ENCODE results near the gene OR6B2.
"Not testable (repeated sequence)": the region's sequence is repeated elsewhere in the genome, so short reads cannot be mapped to it uniquely, and the experiment has no call there.

The OR6B2 gene

GRCh38 chr2:240053173-240054155 is 23.2 kb upstream of the OR6B2 start, which contains the start of gene OR6B3:
Gene OR6B3, minus strand, starts transcription at chr2:240053521.
- no peak within 1 kb of the TSS for H3K4me3 ChIP-seq
- no peaks in the 10 kb centered on the region for H3K4me1 ChIP-seq
- in situ Hi-C loops (cut with MboI; ENCODE audit: low sequenced_read_pairs), result loop anchor here (25.0 kb wide), 1 partner anchor 384 kb away; the partner anchor contains the start of gene GPC1
- H3K9me3 ChIP-seq, result no peaks in the 10 kb centered on the region
- H3K27me3 ChIP-seq (ENCODE audit: low read depth), result peaks cover 31% of the 10 kb centered on the region
- no peaks in the 10 kb centered on the region for H3K36me3 ChIP-seq (replicated peaks)
- no peak for DNase-seq (ENCODE audit: low spot score in 2 of 2)

- in situ Hi-C loops (cut with MboI; ENCODE audit: low sequenced_read_pairs), result loop anchor here (25.0 kb wide), 1 partner anchor 385 kb away; the partner anchor contains the start of gene GPC1
- no peaks in the 10 kb centered on the region for H3K9me3 ChIP-seq
- no peak for DNase-seq (ENCODE audit: low spot score in 2 of 2)
- H3K4me3 ChIP-seq, result no peak overlapping the region
- H3K36me3 ChIP-seq (replicated peaks), result no peaks in the 10 kb centered on the region
- H3K4me1 ChIP-seq, result no peaks in the 10 kb centered on the region
- H3K27me3 ChIP-seq (ENCODE audit: low read depth), result peaks cover 35% of the 10 kb centered on the region
These were observed 22.3 kb upstream of the OR6B2 start for GRCh38 chr2:240052524-240052923.

GRCh38 chr2:240051697-240052096 is 21.5 kb upstream of the OR6B2 start:
- peaks cover 40% of the 10 kb centered on the region for H3K27me3 ChIP-seq (ENCODE audit: low read depth)
- in situ Hi-C loops (cut with MboI; ENCODE audit: low sequenced_read_pairs), result loop anchor here (25.0 kb wide), 1 partner anchor 386 kb away; the partner anchor contains the start of gene GPC1

GRCh38 chr2:240050278-240050677 is 20.0 kb upstream of the OR6B2 start:
- no peak for DNase-seq (ENCODE audit: low spot score in 2 of 2)
- H3K36me3 ChIP-seq (replicated peaks), result no peaks in the 10 kb centered on the region
- no peaks in the 10 kb centered on the region for H3K9me3 ChIP-seq
- no peak overlapping the region for H3K4me3 ChIP-seq
- in situ Hi-C loops (cut with MboI; ENCODE audit: low sequenced_read_pairs), result loop anchor here (25.0 kb wide), 1 partner anchor 387 kb away; the partner anchor contains the start of gene GPC1
- no peaks in the 10 kb centered on the region for H3K4me1 ChIP-seq
- H3K27me3 ChIP-seq (ENCODE audit: low read depth), result peaks cover 28% of the 10 kb centered on the region

More at GRCh38 chr2:240051697-240052096, 21.5 kb upstream of the OR6B2 start:
- H3K4me3 ChIP-seq, result no peak overlapping the region
- no peaks in the 10 kb centered on the region for H3K36me3 ChIP-seq (replicated peaks)
- no peaks in the 10 kb centered on the region for H3K4me1 ChIP-seq
- peak in 1 of 2 experiments; percentile 57 for DNase-seq (ENCODE audit: low spot score in 2 of 2)
- no peaks in the 10 kb centered on the region for H3K9me3 ChIP-seq

GRCh38 chr2:240048237-240048636 is 18.0 kb upstream of the OR6B2 start:
- in situ Hi-C loops (cut with MboI; ENCODE audit: low sequenced_read_pairs), result no loop called here
- peaks cover 31% of the 10 kb centered on the region for H3K27me3 ChIP-seq (ENCODE audit: low read depth)

GRCh38 chr2:240045098-240045497 is 14.9 kb upstream of the OR6B2 start:
- H3K4me1 ChIP-seq, result no peaks in the 10 kb centered on the region
- H3K9me3 ChIP-seq, result no peaks in the 10 kb centered on the region
- in situ Hi-C loops (cut with MboI; ENCODE audit: low sequenced_read_pairs), result no loop called here
- no peak for DNase-seq (ENCODE audit: low spot score in 2 of 2)
- peaks cover 29% of the 10 kb centered on the region for H3K27me3 ChIP-seq (ENCODE audit: low read depth)
- H3K4me3 ChIP-seq, result no peak overlapping the region
- H3K36me3 ChIP-seq (replicated peaks), result no peaks in the 10 kb centered on the region

More at GRCh38 chr2:240048237-240048636, 18.0 kb upstream of the OR6B2 start:
- H3K4me1 ChIP-seq, result no peaks in the 10 kb centered on the region
- no peaks in the 10 kb centered on the region for H3K9me3 ChIP-seq
- H3K36me3 ChIP-seq (replicated peaks), result no peaks in the 10 kb centered on the region
- no peak for DNase-seq (ENCODE audit: low spot score in 2 of 2)
- H3K4me3 ChIP-seq, result no peak overlapping the region

- H3K4me3 ChIP-seq; DNase-seq (ENCODE audit: low spot score in 2 of 2); H3K36me3 ChIP-seq (replicated peaks); H3K9me3 ChIP-seq; in situ Hi-C loops (cut with MboI; ENCODE audit: low sequenced_read_pairs); H3K4me1 ChIP-seq: not testable (repeated sequence)
- peaks cover 32% of the 10 kb centered on the region for H3K27me3 ChIP-seq (ENCODE audit: low read depth)
These were observed 13.9 kb upstream of the OR6B2 start for GRCh38 chr2:240044096-240044495.

GRCh38 chr2:240043279-240043989 is 13.2 kb upstream of the OR6B2 start:
- H3K9me3 ChIP-seq, result no peaks in the 10 kb centered on the region
- no peaks in the 10 kb centered on the region for H3K36me3 ChIP-seq (replicated peaks)
- no peaks in the 10 kb centered on the region for H3K4me1 ChIP-seq
- in situ Hi-C loops (cut with MboI; ENCODE audit: low sequenced_read_pairs), result no loop called here
- H3K27me3 ChIP-seq (ENCODE audit: low read depth), result peaks cover 32% of the 10 kb centered on the region
- DNase-seq (ENCODE audit: low spot score in 2 of 2), result no peak
- H3K4me3 ChIP-seq, result no peak overlapping the region

GRCh38 chr2:240042740-240043139 is 12.5 kb upstream of the OR6B2 start:
- Histone ChIP-seq H3K36me3 (replicated peaks) (no peaks in the 10 kb centered on the region), H3K27me3 (ENCODE audit: low read depth) (peaks cover 33% of the 10 kb centered on the region), H3K9me3 (no peaks in the 10 kb centered on the region), H3K4me1 (no peaks in the 10 kb centered on the region), H3K4me3 (no peak overlapping the region)
- DNase-seq (ENCODE audit: low spot score in 2 of 2), result no peak
- in situ Hi-C loops (cut with MboI; ENCODE audit: low sequenced_read_pairs), result no loop called here

GRCh38 chr2:240041363-240041762 is 11.1 kb upstream of the OR6B2 start:
- no peak overlapping the region for H3K4me3 ChIP-seq
- H3K36me3 ChIP-seq (replicated peaks), result no peaks in the 10 kb centered on the region
- in situ Hi-C loops (cut with MboI; ENCODE audit: low sequenced_read_pairs), result no loop called here
- no peaks in the 10 kb centered on the region for H3K9me3 ChIP-seq
- H3K4me1 ChIP-seq, result no peaks in the 10 kb centered on the region
- no peak for DNase-seq (ENCODE audit: low spot score in 2 of 2)
- peaks cover 26% of the 10 kb centered on the region for H3K27me3 ChIP-seq (ENCODE audit: low read depth)

GRCh38 chr2:240037358-240037757 is 7.1 kb upstream of the OR6B2 start:
- Histone ChIP-seq H3K27me3 (ENCODE audit: low read depth) (peaks cover 52% of the 10 kb centered on the region), H3K36me3 (replicated peaks) (no peaks in the 10 kb centered on the region), H3K4me3 (no peak overlapping the region), H3K9me3 (no peaks in the 10 kb centered on the region), H3K4me1 (no peaks in the 10 kb centered on the region)
- in situ Hi-C loops (cut with MboI; ENCODE audit: low sequenced_read_pairs), result no loop called here
- no peak for DNase-seq (ENCODE audit: low spot score in 2 of 2)

- in situ Hi-C loops (cut with MboI; ENCODE audit: low sequenced_read_pairs), result no loop called here
- Histone ChIP-seq H3K4me3 (no peak overlapping the region), H3K27me3 (ENCODE audit: low read depth) (peaks cover 46% of the 10 kb centered on the region), H3K4me1 (no peaks in the 10 kb centered on the region), H3K9me3 (no peaks in the 10 kb centered on the region), H3K36me3 (replicated peaks) (no peaks in the 10 kb centered on the region)
- no peak for DNase-seq (ENCODE audit: low spot score in 2 of 2)
These were observed 3.1 kb upstream of the OR6B2 start for GRCh38 chr2:240033330-240033678.

- H3K4me1 ChIP-seq, result no peaks in the 10 kb centered on the region
- no peaks in the 10 kb centered on the region for H3K36me3 ChIP-seq (replicated peaks)
- in situ Hi-C loops (cut with MboI; ENCODE audit: low sequenced_read_pairs), result no loop called here
- H3K4me3 ChIP-seq, result no peak overlapping the region
- DNase-seq (ENCODE audit: low spot score in 2 of 2), result no peak
- H3K9me3 ChIP-seq, result no peaks in the 10 kb centered on the region
- peaks cover 44% of the 10 kb centered on the region for H3K27me3 ChIP-seq (ENCODE audit: low read depth)
These were observed 2.4 kb upstream of the OR6B2 start for GRCh38 chr2:240032406-240033329.
